Activated T-helper 1 cell treated with anti-CD3 and anti-CD28 coated beads, Interleukin-12 subunit alpha, Interleukin-12 subunit beta, Interleukin-2, Interleukin-4 antibody, amounts not matched to agents 30 ng/mL and 10 ng/mL and 1 ng/mL, durations not matched to agents 14 hours and 24 hours and 36 hours (primary cell): ENCODE data around the gene KCNJ11. TPM values are rescaled to one million over a fixed set of nuclear protein-coding genes. Genes with fewer than 3 reads are reported as not detected.

ENCODE experiments used
- DNase-seq: peaks from one replicate; pipeline ENCODE4 v3.0.0; 2021; ENCODE audit warnings: low spot score
- H3K27ac Mint-ChIP-seq: one replicate; pipeline ENCODE4 v1.8.0; 2021; ENCODE audit warnings: mild to moderate bottlenecking, mixed read lengths
- H3K27me3 Mint-ChIP-seq: one replicate; pipeline ENCODE4 v1.8.0; 2022; ENCODE audit warnings: mild to moderate bottlenecking, moderate library complexity, mixed read lengths; ENCODE audit not compliant: insufficient read depth
- H3K36me3 Mint-ChIP-seq: one replicate; pipeline ENCODE4 v1.8.0; 2021; ENCODE audit warnings: low read depth, mixed read lengths
- H3K4me1 Mint-ChIP-seq: one replicate; pipeline ENCODE4 v1.8.0; 2021; ENCODE audit warnings: low read depth, mixed read lengths
- H3K4me3 Mint-ChIP-seq: one replicate; pipeline ENCODE4 v1.8.0; 2021; ENCODE audit warnings: mild to moderate bottlenecking, moderate library complexity, mixed read lengths
- H3K9me3 Mint-ChIP-seq: one replicate; pipeline ENCODE4 v1.8.0; 2021; ENCODE audit warnings: mixed read lengths
- intact Hi-C: fragments of 100-400 bp; cut with micrococcal nuclease; formaldehyde crosslinking; loops from one replicate; pipeline ENCODE4 v1.15.1; 2024
- total RNA-seq: library from RNA; stranded (reverse); gene quantifications from 2 replicates; pipeline ENCODE4 v1.2.3, GENCODE V29; 2022

Gene KCNJ11
- total RNA-seq, 1 donor from 2014 or later = 1.4 TPM

DNA sequence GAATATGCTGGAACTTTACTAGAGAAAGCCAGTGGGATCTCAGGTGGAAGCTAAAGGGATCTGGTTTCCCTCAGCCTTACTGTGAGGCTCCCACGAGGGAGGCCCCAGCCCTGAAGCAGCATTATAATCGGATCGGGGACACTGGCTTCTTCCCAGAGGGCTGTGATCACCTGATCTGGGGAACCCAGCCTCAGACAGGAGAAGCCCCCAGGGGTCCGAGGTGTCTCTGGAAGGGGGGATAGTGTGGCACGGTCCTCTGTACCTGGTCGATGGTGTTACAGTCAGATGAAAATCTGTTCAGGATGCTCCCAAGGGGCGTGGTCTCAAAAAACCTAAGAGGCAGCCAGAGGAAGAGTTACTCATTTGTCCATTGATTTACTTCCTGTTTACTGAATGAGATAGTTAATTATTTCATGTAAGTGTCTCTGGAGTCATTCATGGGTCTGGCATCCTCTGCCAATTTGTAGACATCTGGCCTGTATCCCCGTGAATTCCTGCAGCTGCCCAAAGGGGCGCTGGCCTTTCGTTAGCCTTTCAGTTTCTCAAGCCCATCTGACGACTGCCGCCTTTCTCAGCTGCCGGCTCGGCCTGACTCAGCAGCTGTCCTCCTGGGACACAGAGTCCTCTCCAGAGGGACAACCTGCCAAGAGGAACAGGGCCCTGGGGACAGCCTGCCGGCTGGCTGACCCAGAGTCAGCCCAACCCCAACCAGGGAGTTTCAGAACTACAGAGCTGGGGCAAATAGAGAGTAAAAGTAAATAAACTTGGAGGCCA, 17.0 kb upstream of the KCNJ11 start:
- Mint-ChIP-seq H3K9me3 (no peaks in the 10 kb centered on the region), H3K27ac (no peak overlapping the region), H3K36me3 (no peaks in the 10 kb centered on the region), H3K4me1 (no peaks in the 10 kb centered on the region), H3K4me3 (no peak overlapping the region), H3K27me3 (peaks cover 3% of the 10 kb centered on the region)
- intact Hi-C loops = no loop called here
- DNase-seq = no peak

DNA sequence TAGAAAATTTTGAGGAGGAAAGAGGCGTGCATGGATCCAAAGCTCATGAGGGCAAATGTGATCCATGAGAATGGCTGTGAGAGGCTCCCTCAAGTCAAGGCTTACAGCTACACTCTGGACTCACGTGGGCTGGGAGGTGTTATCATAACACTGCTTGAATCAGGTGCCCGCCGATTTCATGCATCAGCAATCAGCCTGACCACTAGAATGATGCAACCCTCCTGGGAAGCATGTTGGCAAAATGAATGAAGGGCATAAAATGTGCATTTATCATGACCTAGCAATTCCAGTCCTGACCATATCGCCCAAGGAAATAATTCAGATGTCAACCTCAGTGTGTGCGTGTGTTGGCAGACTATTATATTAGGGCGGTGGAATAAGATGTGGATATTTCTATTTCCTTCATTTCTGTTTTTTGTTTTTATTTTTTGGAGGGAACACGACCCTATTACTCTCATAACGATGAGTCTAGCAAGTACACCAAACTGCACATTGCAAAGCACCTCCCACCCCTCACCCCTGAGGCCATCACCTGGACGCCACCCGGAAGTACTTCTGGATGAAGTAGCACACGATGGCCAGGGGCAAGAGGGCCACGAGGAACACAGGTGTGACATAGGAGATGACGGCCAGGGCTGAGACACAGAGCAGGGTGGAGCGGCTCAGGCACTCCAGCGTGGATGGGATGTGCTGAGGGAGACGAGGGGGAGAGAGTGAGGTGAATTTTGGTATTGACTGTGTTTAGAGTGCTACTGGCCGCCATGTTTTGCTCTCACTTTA, 15.7 kb upstream of the KCNJ11 start:
- Mint-ChIP-seq H3K27ac (no peak overlapping the region), H3K4me1 (no peaks in the 10 kb centered on the region), H3K9me3 (no peaks in the 10 kb centered on the region), H3K27me3 (peaks cover 5% of the 10 kb centered on the region), H3K4me3 (no peak overlapping the region), H3K36me3 (no peaks in the 10 kb centered on the region)
- intact Hi-C loops = no loop called here
- no peak for DNase-seq

DNA sequence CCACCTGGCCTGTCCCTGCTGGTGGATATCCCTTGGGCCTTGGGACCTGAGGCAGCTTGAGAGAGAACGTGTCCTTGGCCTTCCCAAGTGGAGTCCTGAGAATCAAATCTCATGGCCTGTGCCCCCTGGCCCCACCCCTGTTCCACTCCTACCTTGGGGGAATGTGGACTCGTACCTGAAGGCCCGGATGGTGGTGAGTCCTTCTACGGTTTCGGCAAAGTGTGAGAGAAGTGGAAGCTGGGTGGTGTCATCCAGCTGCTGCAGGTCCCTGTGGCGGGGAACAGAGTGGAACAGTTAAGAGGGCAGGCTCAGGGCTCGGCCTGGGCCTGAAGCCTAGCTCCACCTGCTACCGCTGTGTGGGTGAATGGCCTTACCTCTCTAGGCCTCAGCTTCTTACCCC, 14.0 kb upstream of the KCNJ11 start:
- no peak overlapping the region for H3K4me3 Mint-ChIP-seq
- DNase-seq = no peak
- intact Hi-C loops = no loop called here
- H3K27ac Mint-ChIP-seq = no peak overlapping the region
- no peaks in the 10 kb centered on the region for H3K4me1 Mint-ChIP-seq
- H3K9me3 Mint-ChIP-seq = no peaks in the 10 kb centered on the region
- H3K27me3 Mint-ChIP-seq = peaks cover 5% of the 10 kb centered on the region
- no peaks in the 10 kb centered on the region for H3K36me3 Mint-ChIP-seq

DNA sequence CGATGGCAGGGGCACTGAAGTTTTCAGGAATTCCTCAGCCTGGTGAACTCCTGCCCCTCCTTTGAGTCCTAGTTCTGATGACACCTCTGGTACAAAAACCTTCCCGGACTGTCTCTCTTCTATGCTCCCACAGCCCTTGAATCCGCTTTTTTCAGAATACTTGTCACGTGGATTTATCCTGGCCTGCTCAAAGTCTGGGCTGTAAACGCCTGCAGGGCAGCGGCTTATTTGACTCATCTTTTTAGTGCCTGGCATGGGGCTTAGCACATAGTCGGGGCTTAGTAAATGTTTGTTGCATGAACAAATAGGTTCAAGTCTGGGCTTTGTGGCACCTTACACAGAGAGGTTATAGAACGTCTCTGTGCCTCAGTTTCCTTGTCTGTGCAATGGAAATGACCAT, 13.4 kb upstream of the KCNJ11 start:
- peaks cover 5% of the 10 kb centered on the region for H3K27me3 Mint-ChIP-seq
- H3K36me3 Mint-ChIP-seq = no peaks in the 10 kb centered on the region
- intact Hi-C loops = no loop called here
- H3K4me3 Mint-ChIP-seq = no peak overlapping the region
- H3K4me1 Mint-ChIP-seq = no peaks in the 10 kb centered on the region
- no peak overlapping the region for H3K27ac Mint-ChIP-seq
- no peaks in the 10 kb centered on the region for H3K9me3 Mint-ChIP-seq
- no peak for DNase-seq

DNA sequence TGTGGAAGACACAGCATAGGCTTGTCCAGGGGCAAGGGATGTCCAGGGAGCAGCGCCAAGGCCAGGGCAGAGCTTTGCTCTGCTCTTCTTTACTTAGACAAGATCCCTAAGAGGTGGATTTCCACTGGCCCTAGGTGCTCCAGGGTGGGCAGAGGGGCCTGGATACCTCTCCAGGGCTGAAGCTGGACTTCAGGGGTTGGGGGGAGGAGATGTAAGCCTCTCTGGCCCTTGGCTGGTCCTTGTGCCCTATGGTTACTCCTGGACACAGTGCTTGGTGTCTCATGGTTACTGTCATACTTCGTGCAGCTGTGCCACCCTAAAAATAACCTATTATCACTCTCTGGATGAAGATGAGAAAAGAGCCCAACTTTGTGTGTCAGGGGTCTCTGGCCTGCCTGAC, 12.9 kb upstream of the KCNJ11 start:
- intact Hi-C loops = no loop called here
- H3K27me3 Mint-ChIP-seq = peaks cover 5% of the 10 kb centered on the region
- no peaks in the 10 kb centered on the region for H3K9me3 Mint-ChIP-seq
- H3K36me3 Mint-ChIP-seq = no peaks in the 10 kb centered on the region
- no peaks in the 10 kb centered on the region for H3K4me1 Mint-ChIP-seq
- H3K4me3 Mint-ChIP-seq = no peak overlapping the region
- no peak overlapping the region for H3K27ac Mint-ChIP-seq
- DNase-seq = no peak

DNA sequence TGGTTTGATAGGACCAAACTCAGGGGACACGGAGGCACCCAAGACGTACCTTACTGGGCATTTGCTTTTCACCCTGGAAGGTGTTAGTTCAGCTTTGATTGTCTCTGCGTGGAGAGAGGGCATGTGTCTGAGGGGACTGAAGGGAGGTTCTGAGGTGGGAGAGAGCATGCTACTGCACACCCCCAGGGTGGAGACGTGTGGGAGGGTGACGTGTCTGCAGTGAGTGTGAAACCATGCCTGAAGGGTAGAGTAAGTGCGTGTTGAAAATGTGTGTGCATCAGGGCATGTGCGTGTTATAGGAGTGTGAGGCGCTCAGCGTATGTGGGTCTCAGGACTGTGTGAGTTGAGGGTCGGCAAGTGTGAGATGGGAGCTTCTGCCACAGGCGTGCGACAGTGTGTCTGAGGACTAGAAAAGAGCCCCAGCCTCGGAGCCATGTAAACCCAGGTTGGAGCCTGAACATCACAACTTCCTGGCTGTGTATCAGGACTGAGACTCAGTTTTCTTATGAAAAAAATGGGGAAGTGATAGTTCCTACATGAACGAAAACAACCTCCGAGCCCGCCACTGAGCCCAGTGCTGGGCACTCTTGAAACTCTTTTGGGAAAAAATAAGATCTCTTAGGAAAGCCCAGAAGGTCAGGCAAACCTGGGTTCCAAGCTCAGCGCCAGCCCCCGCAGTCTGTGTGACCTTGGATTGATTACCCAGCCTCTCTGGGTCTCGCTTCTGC, 11.8 kb upstream of the KCNJ11 start:
- no peaks in the 10 kb centered on the region for H3K36me3 Mint-ChIP-seq
- H3K27me3 Mint-ChIP-seq = peaks cover 5% of the 10 kb centered on the region
- no peaks in the 10 kb centered on the region for H3K9me3 Mint-ChIP-seq
- no peaks in the 10 kb centered on the region for H3K4me1 Mint-ChIP-seq
- DNase-seq = no peak
- intact Hi-C loops = no loop called here
- no peak overlapping the region for H3K27ac Mint-ChIP-seq
- H3K4me3 Mint-ChIP-seq = no peak overlapping the region

DNA sequence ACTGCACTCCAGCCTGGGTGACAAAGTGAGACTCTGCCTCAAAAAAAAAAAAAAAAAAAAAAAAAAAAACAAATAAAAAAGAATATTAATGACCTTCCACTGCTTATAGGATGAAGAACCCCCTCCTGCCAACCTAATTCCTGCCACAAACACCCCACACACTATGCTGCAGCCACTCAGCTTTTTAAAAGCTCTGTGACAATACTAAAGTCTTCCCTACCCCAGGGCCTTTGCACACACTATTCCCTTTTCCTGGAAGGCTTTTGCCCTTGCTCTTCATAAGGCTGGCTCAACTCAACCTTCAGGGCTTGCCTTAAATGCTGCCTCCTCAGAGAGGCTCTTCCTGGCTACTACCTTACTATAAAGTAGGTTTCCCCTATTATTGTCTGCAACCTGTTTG, 10.8 kb upstream of the KCNJ11 start:
- H3K9me3 Mint-ChIP-seq = no peaks in the 10 kb centered on the region
- peaks cover 7% of the 10 kb centered on the region for H3K27me3 Mint-ChIP-seq
- intact Hi-C loops = no loop called here
- no peak overlapping the region for H3K4me3 Mint-ChIP-seq
- H3K36me3 Mint-ChIP-seq = no peaks in the 10 kb centered on the region
- no peak for DNase-seq
- H3K4me1 Mint-ChIP-seq = no peaks in the 10 kb centered on the region
- H3K27ac Mint-ChIP-seq = no peak overlapping the region

DNA sequence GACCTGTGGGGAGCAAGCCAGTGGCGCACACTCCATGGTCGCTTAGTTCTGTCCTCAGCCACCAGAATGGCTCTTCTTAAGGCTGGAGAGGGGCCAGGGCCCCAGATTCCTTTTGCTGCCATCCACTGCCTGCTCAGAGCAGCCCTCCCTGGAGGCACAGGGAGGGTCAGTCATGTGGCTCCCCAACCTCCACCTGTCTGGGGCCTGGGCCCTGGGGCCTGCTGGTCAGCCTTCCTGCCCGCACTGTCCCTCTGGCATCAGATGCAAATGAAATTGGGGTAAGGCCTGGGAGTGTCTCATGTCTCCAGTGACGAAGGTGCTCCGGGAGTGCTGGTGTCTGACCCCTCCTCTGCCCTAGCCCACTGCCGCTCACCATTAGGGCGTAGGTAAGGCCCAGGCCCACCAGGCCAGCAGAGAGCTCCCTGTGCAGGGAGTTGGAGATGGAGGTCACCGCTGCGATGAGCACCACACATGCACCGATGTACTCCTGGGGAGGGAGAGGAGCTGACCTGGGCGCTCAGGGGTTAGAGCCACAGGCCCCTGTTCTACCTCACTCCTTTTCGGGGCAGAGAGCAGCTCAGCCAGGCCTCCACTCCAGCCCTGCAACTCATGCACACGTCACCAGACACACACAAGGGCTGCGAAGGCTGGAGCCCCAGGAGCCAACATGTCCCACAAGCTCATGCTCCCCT, 9.0 kb upstream of the KCNJ11 start:
- Mint-ChIP-seq H3K27ac (no peak overlapping the region), H3K36me3 (no peaks in the 10 kb centered on the region), H3K4me1 (no peaks in the 10 kb centered on the region), H3K4me3 (no peak overlapping the region), H3K27me3 (peaks cover 9% of the 10 kb centered on the region), H3K9me3 (no peaks in the 10 kb centered on the region)
- intact Hi-C loops = no loop called here
- no peak for DNase-seq

DNA sequence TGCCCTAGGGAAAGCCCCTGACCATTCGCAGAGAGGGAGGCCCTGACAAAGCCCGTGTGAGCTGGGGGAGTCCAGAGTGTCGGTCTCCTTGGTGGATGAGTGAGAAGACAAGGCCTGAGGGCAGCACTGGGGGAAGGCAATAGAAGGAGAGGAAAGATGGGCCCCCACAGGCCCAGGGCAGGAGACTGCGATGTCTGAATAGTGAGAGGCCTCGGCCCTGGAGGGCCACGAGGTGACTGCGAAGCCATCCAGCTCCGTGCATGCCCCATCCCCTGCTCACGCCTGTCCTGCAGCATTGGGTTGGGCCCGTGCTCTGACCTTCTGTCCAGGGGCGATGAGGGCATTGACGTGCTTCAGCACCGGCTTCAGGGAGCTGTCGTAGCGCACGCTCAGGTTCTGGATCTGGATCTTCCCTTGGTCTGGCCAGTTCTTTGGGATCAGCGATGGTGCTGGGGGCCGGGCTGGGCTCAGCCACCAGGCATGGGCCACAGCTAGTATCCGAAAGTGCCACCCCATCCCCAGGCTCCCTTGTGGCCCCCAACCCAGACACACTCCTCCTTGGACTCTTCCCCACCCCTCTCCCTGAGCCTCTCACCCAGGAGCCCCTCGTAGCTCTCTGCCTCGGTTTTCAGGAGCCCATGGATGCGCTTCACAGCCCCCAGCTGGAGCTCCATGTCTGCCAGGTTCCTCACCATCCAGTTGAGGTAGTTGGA, 8.3 kb upstream of the KCNJ11 start:
- Mint-ChIP-seq H3K9me3 (no peaks in the 10 kb centered on the region), H3K4me3 (no peak overlapping the region), H3K4me1 (no peaks in the 10 kb centered on the region), H3K27ac (no peak overlapping the region), H3K36me3 (no peaks in the 10 kb centered on the region), H3K27me3 (peaks cover 7% of the 10 kb centered on the region)
- intact Hi-C loops = no loop called here
- no peak for DNase-seq

DNA sequence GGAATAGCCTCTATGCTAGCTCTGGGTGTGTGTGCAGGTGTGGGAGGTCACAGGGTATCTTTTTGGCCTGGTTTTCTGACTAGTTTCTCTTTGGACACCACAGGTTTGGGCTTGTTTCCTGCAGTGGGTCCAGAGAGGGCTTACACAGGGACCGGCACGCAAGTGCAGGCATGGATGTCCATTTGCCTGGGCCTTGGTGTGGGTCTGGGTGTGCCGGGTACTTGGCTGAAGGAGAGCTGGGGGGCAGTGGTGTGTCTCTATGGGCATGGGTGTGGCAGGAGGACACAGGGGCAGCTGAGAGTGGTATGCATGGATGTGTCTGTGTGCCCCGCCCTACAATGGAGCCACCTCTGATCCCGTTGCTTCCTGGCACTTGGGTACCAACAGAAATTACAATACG, 7.5 kb upstream of the KCNJ11 start:
- Mint-ChIP-seq H3K4me3 (no peak overlapping the region), H3K36me3 (no peaks in the 10 kb centered on the region), H3K9me3 (no peaks in the 10 kb centered on the region), H3K27ac (no peak overlapping the region), H3K27me3 (peaks cover 13% of the 10 kb centered on the region), H3K4me1 (no peaks in the 10 kb centered on the region)
- no peak for DNase-seq
- intact Hi-C loops = no loop called here

DNA sequence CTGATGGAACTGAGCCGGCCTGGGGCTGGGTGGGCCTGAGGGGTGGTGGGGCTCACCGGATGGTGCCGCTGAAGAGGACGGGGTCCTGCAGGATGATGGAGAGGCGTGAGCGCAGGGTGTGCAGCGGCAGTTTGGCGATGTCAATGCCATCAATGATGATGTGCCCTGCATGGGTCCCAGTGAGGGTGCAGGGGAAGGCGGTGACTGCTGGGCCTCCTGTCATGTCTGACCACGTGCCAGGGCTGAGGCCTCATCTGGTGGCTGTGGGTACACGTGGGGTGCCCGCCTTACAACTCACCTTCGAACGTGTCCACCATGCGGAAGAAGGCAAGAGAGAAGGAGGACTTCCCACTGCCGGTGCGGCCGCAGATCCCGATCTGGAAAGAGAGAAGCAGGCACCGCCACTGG, 7.1 kb upstream of the KCNJ11 start:
- Mint-ChIP-seq H3K36me3 (no peaks in the 10 kb centered on the region), H3K27me3 (peaks cover 13% of the 10 kb centered on the region), H3K4me1 (no peaks in the 10 kb centered on the region), H3K27ac (no peak overlapping the region), H3K9me3 (no peaks in the 10 kb centered on the region), H3K4me3 (no peak overlapping the region)
- DNase-seq = no peak
- intact Hi-C loops = no loop called here

DNA sequence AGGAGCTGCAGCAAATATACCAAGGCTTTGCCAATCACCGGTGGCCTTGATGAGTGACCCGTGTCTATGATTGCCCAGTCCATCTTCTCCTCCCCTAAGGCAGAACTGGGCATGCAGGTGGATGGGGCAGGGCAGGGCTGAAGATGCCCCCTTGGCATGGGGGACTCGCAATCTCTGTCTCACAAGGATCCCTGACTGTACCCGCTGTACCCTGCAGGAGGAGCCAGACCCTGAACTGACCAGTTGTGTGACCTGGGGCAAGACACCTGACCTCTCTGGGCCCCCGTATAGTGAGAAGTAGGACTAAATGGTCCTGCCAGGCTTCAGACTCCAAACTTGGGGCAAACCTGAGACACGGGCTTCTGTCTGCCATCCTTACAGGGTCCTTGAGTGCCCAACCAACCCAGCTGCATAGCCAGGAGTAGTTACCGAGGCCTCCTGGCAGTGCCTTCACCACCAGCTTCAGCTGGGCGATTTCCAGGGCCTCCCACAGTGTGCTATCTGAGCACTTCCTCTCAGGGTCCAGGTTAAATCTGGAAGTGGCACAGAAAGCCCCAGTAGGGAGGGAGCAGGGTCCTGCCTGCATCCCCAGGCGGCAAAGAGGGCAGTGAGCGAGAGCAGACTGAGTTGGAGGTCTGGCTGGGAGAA, 6.4 kb upstream of the KCNJ11 start:
- no peak for DNase-seq
- Mint-ChIP-seq H3K4me1 (no peaks in the 10 kb centered on the region), H3K27me3 (peaks cover 19% of the 10 kb centered on the region), H3K9me3 (no peaks in the 10 kb centered on the region), H3K36me3 (no peaks in the 10 kb centered on the region), H3K27ac (no peak overlapping the region), H3K4me3 (no peak overlapping the region)
- intact Hi-C loops = no loop called here
